ENCODE data around the gene IFI27L2.

The IFI27L2 gene

DNA sequence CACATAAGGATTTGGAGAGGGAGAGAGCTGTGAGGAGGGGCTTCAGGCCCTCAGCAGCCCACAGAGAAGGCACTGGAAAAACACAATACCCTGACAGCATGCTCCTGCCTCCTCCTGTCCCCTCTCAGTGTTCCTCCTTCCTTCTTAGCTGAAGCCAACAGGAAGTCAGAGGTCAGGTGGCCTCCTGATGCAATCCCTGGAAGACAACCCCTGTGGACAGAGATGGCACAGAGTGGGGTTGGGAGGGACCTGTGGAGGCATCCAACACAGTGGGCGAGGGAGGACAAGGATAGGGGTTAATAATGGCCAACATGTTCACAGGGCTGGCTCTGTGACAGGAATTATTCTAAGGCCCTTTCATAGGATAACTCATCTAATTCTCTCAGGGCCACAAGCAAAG is 15.4 kb upstream of the IFI27L2 start:
- TF ChIP-seq, protein P1, sequence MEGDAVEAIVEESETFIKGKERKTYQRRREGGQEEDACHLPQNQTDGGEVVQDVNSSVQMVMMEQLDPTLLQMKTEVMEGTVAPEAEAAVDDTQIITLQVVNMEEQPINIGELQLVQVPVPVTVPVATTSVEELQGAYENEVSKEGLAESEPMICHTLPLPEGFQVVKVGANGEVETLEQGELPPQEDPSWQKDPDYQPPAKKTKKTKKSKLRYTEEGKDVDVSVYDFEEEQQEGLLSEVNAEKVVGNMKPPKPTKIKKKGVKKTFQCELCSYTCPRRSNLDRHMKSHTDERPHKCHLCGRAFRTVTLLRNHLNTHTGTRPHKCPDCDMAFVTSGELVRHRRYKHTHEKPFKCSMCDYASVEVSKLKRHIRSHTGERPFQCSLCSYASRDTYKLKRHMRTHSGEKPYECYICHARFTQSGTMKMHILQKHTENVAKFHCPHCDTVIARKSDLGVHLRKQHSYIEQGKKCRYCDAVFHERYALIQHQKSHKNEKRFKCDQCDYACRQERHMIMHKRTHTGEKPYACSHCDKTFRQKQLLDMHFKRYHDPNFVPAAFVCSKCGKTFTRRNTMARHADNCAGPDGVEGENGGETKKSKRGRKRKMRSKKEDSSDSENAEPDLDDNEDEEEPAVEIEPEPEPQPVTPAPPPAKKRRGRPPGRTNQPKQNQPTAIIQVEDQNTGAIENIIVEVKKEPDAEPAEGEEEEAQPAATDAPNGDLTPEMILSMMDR (IDR thresholded peaks at IDR 0.05): no peak

DNA sequence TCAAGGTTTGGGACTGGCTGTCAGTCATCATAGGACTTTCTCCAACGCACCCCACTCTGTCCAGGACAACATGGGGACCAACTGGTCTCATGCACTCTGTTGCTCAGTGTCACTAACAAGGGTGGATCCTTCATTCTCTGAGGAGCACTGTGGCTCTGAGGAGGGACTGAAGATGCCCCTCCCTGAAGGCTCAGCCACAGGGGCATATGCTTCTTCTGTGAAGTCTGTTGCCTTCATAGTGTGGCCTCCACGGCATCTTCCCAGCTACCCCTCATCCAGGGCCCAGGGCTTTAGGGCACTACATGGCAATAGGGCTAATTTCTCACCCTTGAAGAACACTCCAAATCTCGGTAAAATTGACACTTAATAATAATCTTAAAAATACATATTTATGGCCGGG is 14.3 kb upstream of the IFI27L2 start:
- TF ChIP-seq, protein P1 (IDR thresholded peaks at IDR 0.05): no peak

DNA sequence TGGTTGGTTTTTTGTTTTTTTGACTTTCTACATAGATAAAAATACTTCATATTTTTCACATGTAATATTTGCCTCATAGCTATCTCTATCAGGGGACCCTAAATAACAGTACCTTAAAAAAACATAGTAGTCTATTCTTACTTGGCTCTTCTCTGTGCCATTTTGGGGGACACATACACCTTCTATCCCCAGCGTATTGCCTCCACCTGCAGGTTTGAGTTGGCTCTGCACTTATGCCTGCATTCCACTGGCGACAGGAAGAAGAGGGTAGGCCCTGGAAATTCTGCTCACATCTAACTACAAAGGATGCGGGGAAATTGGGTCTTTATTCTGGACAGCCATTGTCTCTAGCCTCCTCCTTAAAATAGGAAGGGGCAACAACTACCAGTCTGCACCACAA is 13.8 kb upstream of the IFI27L2 start:
- TF ChIP-seq, protein P1 (IDR thresholded peaks at IDR 0.05): no peak; the same call in 1 of the 2 replicates

DNA sequence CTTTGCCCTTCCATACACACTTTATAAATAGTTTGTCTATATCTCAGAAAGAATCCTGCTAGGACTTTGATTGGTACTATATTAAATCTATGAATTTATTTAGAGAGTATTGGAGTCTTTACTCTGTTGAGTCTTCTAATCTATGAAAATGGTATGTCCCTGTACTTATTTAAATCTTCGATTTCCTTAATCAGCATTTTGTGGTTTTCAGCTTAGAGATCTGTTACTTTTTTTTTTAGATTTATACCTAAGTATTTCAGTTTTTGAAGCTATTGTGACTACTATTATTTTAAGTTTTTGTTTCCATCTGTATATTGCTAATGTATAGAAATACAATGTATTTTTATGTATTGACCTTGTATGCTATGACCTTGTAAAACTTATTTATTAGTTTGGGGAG is 13.4 kb upstream of the IFI27L2 start:
- TF ChIP-seq, protein P1 (IDR thresholded peaks at IDR 0.05): no peak

DNA sequence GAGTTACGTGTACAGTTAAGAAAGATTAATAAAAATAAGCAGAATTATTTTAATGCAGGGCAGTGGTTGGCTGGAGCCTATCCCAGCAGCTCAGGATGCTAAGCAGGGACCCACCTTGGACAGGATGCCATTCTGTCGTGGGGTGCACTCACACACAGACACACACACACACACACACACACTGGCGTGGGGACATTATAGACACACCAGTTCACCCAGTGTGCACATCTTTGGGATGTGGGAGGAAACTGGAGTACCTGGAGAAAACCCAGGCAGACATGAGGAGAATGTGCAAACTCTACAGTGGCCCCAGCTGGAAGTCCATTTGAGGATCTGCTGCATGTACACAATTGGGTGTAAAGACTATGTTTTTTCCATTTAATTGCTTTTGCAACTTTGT is 12.8 kb upstream of the IFI27L2 start:
- TF ChIP-seq, protein P1 (IDR thresholded peaks at IDR 0.05): no peak

DNA sequence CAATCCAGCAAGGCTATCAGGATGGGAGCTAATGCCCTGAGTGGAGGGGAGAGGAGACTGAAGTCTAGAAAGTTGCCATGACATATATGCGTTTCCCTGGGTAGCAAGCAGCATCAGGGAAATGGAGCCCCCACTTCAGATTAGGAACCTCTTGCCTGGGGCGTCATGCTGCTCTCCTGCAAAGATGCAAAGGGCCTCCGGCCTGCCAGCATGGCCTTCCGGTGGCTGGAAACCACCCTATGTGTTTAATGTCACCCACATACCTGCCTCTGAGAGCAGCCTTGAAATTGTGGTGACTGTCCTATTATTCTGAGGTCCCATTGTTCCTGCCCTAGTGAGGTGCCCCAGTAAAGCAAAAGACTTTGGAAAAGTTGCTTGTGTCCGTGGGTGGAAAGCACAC is 10.0 kb upstream of the IFI27L2 start:
- TF ChIP-seq, protein P1 (IDR thresholded peaks at IDR 0.05): no peak

DNA sequence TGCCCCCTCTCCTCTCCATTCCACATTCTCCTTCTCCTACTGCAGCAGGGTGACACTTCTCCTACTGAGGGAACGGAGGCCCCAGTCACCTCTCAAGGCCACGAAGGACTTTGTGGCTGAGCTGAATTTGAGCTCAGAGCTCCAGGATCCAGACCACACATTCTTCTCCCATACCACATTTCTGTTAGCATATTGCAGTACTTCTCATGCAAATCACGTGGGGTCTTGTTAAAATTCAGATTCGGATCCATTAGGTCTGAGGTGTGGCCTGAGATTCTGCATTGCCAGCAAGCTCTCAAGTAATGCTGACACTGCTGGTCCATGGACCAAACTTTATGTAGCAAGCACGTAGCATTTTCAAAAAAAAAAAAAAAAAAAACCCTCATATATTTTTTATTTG is 9.6 kb upstream of the IFI27L2 start:
- TF ChIP-seq, protein P1 (IDR thresholded peaks at IDR 0.05): no peak

DNA sequence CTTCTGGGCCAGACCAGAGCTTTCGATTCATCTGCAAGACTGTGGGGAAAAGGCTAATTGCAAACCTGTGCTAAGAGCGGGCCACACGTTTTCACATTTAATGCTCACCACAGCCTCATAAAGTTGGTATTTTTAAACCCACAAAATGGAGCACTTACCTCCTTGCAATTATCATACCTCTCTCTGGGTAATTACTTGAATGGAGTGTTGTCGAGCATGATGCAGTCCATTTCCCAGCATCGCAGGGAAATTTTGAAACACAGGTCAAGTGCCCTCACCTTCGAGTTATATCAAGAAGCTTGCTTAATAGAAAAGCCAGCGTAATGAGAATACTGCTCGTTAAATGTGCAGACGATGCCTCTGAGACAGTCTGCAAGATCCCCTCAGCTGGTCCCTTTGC is 8.8 kb upstream of the IFI27L2 start:
- TF ChIP-seq, protein P1 (IDR thresholded peaks at IDR 0.05): no peak

Data from LNCAP (cell line).